Hepatocyte (in vitro differentiated cells): ENCODE data around the gene SLCO2B1. TPM values are rescaled to one million over a fixed set of nuclear protein-coding genes. Genes with fewer than 3 reads are reported as not detected.

Experiments
- DNase-seq: peaks from one replicate; pipeline ENCODE4 v3.0.0-alpha.2; 2016; ENCODE audit warnings: low spot score
- H2AFZ ChIP-seq: fragments of 200-600 bp; sonication (generic); 2 replicates; pipeline ENCODE4 v1.6.0; 2016; ENCODE audit warnings: antibody characterized with exemption, mild to moderate bottlenecking
- H3K27ac ChIP-seq: fragments of 200-600 bp; sonication (generic); 2 replicates; pipeline ENCODE4 v1.5.1; 2016; ENCODE audit warnings: mild to moderate bottlenecking
- H3K27me3 ChIP-seq: fragments of 200-600 bp; sonication (generic); 2 replicates; pipeline ENCODE4 v1.6.1; 2016
- H3K36me3 ChIP-seq: fragments of 200-600 bp; sonication (generic); replicated peaks from 2 replicates; pipeline ENCODE4 v1.5.1; 2016; ENCODE audit warnings: low read depth; ENCODE audit not compliant: insufficient read depth
- H3K4me1 ChIP-seq: fragments of 200-600 bp; sonication (generic); 2 replicates; pipeline ENCODE4 v1.5.1; 2016; ENCODE audit warnings: mild to moderate bottlenecking, moderate library complexity; ENCODE audit not compliant: insufficient read depth
- H3K4me2 ChIP-seq: fragments of 200-600 bp; sonication (generic); 2 replicates; pipeline ENCODE4 v1.6.0; 2016
- H3K4me3 ChIP-seq: fragments of 200-600 bp; sonication (generic); 2 replicates; pipeline ENCODE4 v1.5.1; 2016; ENCODE audit warnings: mild to moderate bottlenecking
- H3K79me2 ChIP-seq: fragments of 200-600 bp; sonication (generic); 2 replicates; pipeline ENCODE4 v1.6.0; 2017; ENCODE audit warnings: mild to moderate bottlenecking
- H3K9me2 ChIP-seq: fragments of 200-600 bp; sonication (generic); replicated peaks from 2 replicates; pipeline ENCODE4 v1.6.0; 2017; ENCODE audit warnings: mild to moderate bottlenecking; ENCODE audit not compliant: insufficient read depth
- H3K9me3 ChIP-seq: fragments of 200-600 bp; sonication (generic); 2 replicates; pipeline ENCODE4 v1.5.1; 2016; ENCODE audit warnings: low read depth, mild to moderate bottlenecking
- H4K20me1 ChIP-seq: fragments of 200-600 bp; sonication (generic); 2 replicates; pipeline ENCODE4 v1.6.0; 2016; ENCODE audit warnings: mild to moderate bottlenecking; ENCODE audit not compliant: insufficient read depth, poor library complexity, severe bottlenecking
- CTCF ChIP-seq: fragments of 200-600 bp; sonication (generic); IDR thresholded peaks from 2 replicates; pipeline ENCODE4 v1.5.1; 2016; ENCODE audit warnings: antibody characterized with exemption, mild to moderate bottlenecking; ENCODE audit not compliant: poor library complexity
- EZH2 ChIP-seq: fragments of 200-600 bp; sonication (generic); IDR thresholded peaks from 2 replicates; pipeline ENCODE4 v1.6.1; 2016; ENCODE audit warnings: antibody characterized with exemption, mild to moderate bottlenecking, borderline replicate concordance
- EZH2phosphoT487 ChIP-seq: fragments of 200-600 bp; sonication (generic); IDR thresholded peaks from one replicate; pipeline ENCODE4 v1.6.1; 2018; ENCODE audit warnings: antibody characterized with exemption, mild to moderate bottlenecking, low read depth, moderate library complexity; ENCODE audit not compliant: unreplicated experiment, severe bottlenecking
- WGBS: methylation state at CpG from one replicate; pipeline ENCODE4 v1.1.6; 2016; ENCODE audit warnings: low lambda C conversion rate; ENCODE audit errors: missing lambda C conversion rate; 5-methylcytosine and 5-hydroxymethylcytosine counted together
- polyA plus RNA-seq: library from polyadenylated mRNA; unstranded; fragments of >200 nt; fragmentation: Nextera tagmentation; extraction: Ambion mirVana; gene quantifications from 2 replicates; pipeline ENCODE4 v1.2.1, GENCODE V29; 2016
- total RNA-seq: library from RNA; depleted of rRNA; stranded (reverse); fragments of >200 nt; gene quantifications from 2 replicates; pipeline ENCODE4 v1.2.3, GENCODE V29; 2014

The SLCO2B1 gene
- total and polyA plus RNA-seq, 2 experiments from 2014 or later = 51.6 to 79.2 TPM

GRCh38 chr11:75195167-75195962, 44.5 kb downstream of the SLCO2B1 start:
- Histone ChIP-seq H3K79me2 (no peaks in the 10 kb centered on the region), H3K4me2 (no peak overlapping the region), H3K27ac (no peak overlapping the region), H3K27me3 (no peaks in the 10 kb centered on the region), H3K4me1 (no peaks in the 10 kb centered on the region), H3K9me3 (no peaks in the 10 kb centered on the region), H3K9me2 (no peaks in the 10 kb centered on the region), H3K36me3 (no peaks in the 10 kb centered on the region), H3K4me3 (no peak overlapping the region), H4K20me1 (no peaks in the 10 kb centered on the region), H2AFZ (no peak overlapping the region)
- TF ChIP-seq EZH2 (no peak), CTCF (no peak), EZH2phosphoT487 (no peak)
- 98% methylated on average over 7 of the region's 7 CpGs for WGBS
- no peak for DNase-seq

GRCh38 chr11:75196426-75196825, 45.5 kb downstream of the SLCO2B1 start:
- Histone ChIP-seq H3K27ac (no peak overlapping the region), H3K4me2 (no peak overlapping the region), H3K9me2 (no peaks in the 10 kb centered on the region), H3K79me2 (no peaks in the 10 kb centered on the region), H3K36me3 (no peaks in the 10 kb centered on the region), H2AFZ (no peak overlapping the region), H3K27me3 (no peaks in the 10 kb centered on the region), H4K20me1 (no peaks in the 10 kb centered on the region), H3K4me1 (no peaks in the 10 kb centered on the region), H3K4me3 (no peak overlapping the region), H3K9me3 (no peaks in the 10 kb centered on the region)
- TF ChIP-seq EZH2 = no peak
- TF ChIP-seq EZH2phosphoT487 = no peak
- TF ChIP-seq CTCF = no peak
- WGBS = 71% methylated on average over 8 of the region's 8 CpGs
- no peak for DNase-seq

GRCh38 chr11:75197512-75198277, 46.8 kb downstream of the SLCO2B1 start:
- H3K4me2 ChIP-seq = no peak overlapping the region
- no peak for DNase-seq
- 94% methylated on average over 4 of the region's 4 CpGs for WGBS
- no peak for TF ChIP-seq EZH2
- TF ChIP-seq EZH2phosphoT487 = no peak
- TF ChIP-seq CTCF = no peak
- no peak overlapping the region for H2AFZ ChIP-seq
- no peaks in the 10 kb centered on the region for H3K9me3 ChIP-seq
- H4K20me1 ChIP-seq = no peaks in the 10 kb centered on the region
- no peaks in the 10 kb centered on the region for H3K79me2 ChIP-seq
- no peaks in the 10 kb centered on the region for H3K4me1 ChIP-seq
- H3K9me2 ChIP-seq = no peaks in the 10 kb centered on the region
- no peaks in the 10 kb centered on the region for H3K27me3 ChIP-seq
- no peaks in the 10 kb centered on the region for H3K36me3 ChIP-seq
- H3K4me3 ChIP-seq = no peak overlapping the region
- no peak overlapping the region for H3K27ac ChIP-seq
